ENCODE results near the gene DGCR2.

DGCR2 gene

GRCh38 chr22:18994701-18995326 is 127.4 kb downstream of the DGCR2 start:
- CTCF ChIA-PET, result interaction anchor here (0.6 kb wide), 1 partner anchor 1900 kb away, joined by 3 read pairs; no protein-coding TSS in a partner anchor

DNA sequence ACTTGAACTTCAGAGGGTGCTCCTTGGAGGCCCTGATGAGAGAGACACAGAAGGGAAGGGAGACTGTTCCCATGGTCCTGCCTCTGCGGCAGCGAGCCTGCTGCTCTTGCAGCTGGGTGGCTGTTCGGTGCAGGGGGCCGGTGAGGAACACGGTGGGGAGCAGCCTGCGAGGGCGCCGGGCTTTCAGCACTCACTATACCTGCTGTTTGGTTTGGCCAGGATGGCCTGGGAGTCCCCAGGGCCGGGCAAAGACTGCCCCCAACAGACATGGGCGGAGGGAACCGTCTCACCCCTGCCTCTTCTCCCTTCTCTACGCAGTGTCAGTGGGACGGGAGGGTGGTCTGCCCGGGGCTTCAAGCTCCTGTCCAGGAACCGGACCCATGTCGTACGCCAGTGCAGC is 128.2 kb downstream of the DGCR2 start:
- ChIA-PET CTCF (interaction anchor here (0.6 kb wide), 1 partner anchor 1899 kb away, joined by 3 read pairs; no protein-coding TSS in a partner anchor), POLR2A (interaction anchor here (1.0 kb wide), 1 partner anchor 9 kb away, joined by 3 read pairs; no protein-coding TSS in a partner anchor)
- DNase-seq (ENCODE audit: extremely low spot score), result no peak
- TF ChIP-seq HDGF (IDR thresholded peaks at IDR 0.05; ENCODE audit: borderline replicate concordance) (no peak), LEF1 (IDR thresholded peaks at IDR 0.05; ENCODE audit: borderline replicate concordance) (no peak), ARNT (IDR thresholded peaks at IDR 0.05) (no peak), FOXK2 (IDR thresholded peaks at IDR 0.05) (no peak), CTBP1 (IDR thresholded peaks at IDR 0.05; ENCODE audit: borderline replicate concordance) (no peak), NFRKB (IDR thresholded peaks at IDR 0.05) (no peak), TARDBP (IDR thresholded peaks at IDR 0.05) (no peak), BHLHE40 (IDR thresholded peaks at IDR 0.05; ENCODE audit: borderline replicate concordance) (no peak), FOXA1 (IDR thresholded peaks at IDR 0.05) (no peak), ELF4 (IDR thresholded peaks at IDR 0.05) (no peak), SUZ12 (IDR thresholded peaks at IDR 0.05) (no peak), L3MBTL2 (conservative IDR thresholded peaks at IDR 0.05) (no peak), SP1 (IDR thresholded peaks at IDR 0.05) (no peak), PKNOX1 (IDR thresholded peaks at IDR 0.05) (no peak), ZNF384 (IDR thresholded peaks at IDR 0.05) (no peak)

More at GRCh38 chr22:18994701-18995326, 127.4 kb downstream of the DGCR2 start:
- POLR2A ChIA-PET, result no interaction called here
- TF ChIP-seq ZNF384 (IDR thresholded peaks at IDR 0.05), result no peak
- no peak for TF ChIP-seq BHLHE40 (IDR thresholded peaks at IDR 0.05; ENCODE audit: borderline replicate concordance)
- TF ChIP-seq TARDBP (IDR thresholded peaks at IDR 0.05), result no peak
- no peak for TF ChIP-seq ARNT (IDR thresholded peaks at IDR 0.05)
- no peak for DNase-seq (ENCODE audit: extremely low spot score)

DNA sequence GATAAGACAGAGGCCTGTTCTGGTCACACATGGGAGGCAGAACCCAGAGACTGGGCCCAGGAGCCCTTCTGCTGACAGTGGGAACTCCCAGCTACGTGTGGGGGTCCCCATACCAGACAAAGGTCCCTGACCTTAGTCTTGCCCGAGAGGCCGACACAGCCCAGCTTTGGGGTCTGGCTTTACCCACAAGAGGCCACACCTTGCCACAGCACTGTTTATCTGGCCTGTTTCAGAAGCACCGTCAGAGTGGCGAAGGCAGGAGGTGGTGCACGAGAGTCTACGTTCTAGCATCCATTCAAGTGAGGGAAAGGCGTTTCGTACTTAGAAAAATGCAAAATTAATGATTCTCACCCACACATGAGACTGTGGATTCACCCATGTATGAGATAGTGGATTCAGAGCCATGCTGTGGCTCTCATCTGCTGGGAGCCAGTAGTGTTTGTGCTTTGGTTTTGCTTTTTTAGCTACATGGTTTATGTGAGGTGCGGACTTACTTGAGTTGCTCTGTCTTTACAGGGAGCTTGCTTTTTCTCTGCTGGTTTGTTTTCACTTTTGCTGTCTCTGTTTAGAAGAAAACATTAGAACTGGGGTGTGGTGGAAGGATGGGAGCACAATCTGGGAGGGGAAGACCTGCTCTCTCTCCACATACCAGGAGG is 129.5 kb downstream of the DGCR2 start:
- ChIA-PET POLR2A (no interaction called here), CTCF (no interaction called here)
- TF ChIP-seq FOXA1 (IDR thresholded peaks at IDR 0.05) (no peak), CTBP1 (IDR thresholded peaks at IDR 0.05; ENCODE audit: borderline replicate concordance) (no peak), ELF4 (IDR thresholded peaks at IDR 0.05) (no peak), SUZ12 (IDR thresholded peaks at IDR 0.05) (no peak), ARNT (IDR thresholded peaks at IDR 0.05) (no peak), HDGF (IDR thresholded peaks at IDR 0.05; ENCODE audit: borderline replicate concordance) (no peak), BHLHE40 (IDR thresholded peaks at IDR 0.05; ENCODE audit: borderline replicate concordance) (no peak)
- DNase-seq (ENCODE audit: extremely low spot score), result no peak

DNA sequence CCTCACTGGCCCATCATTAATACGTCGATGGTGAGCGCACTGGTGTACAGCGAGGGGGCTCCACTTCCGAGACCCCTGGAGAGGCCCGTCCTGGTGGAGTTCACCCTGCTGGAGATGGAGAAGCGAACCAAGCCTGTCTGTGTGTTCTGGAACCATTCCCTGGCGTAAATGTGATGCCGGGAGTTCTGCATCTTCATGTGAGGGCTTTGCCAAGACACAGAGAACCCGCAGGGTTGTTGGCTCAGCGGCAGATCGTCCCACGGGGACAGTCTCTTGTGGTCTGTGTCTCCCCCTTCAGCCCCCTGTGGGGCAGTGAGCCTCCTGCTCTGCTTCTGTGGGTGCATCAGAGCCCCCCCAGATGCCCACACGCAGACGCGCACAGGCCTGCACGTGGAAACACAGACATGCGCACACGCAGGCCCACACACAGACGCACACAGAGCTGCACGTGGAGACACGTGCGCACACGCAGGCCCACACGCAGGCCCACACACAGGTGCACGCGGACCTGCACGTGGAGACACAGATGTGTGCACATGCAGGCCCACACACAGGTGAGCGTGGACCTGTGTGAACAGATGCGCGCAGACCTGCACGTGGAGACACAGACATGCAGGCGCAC is 130.3 kb downstream of the DGCR2 start:
- CTCF ChIA-PET, result no interaction called here
- TF ChIP-seq BHLHE40 (IDR thresholded peaks at IDR 0.05; ENCODE audit: borderline replicate concordance), result no peak
- TF ChIP-seq SUZ12 (IDR thresholded peaks at IDR 0.05), result no peak
- TF ChIP-seq NFRKB (IDR thresholded peaks at IDR 0.05), result no peak
- no peak for TF ChIP-seq ZNF384 (IDR thresholded peaks at IDR 0.05)
- no peak for TF ChIP-seq FOXK2 (IDR thresholded peaks at IDR 0.05)
- TF ChIP-seq L3MBTL2 (conservative IDR thresholded peaks at IDR 0.05), result no peak
- no peak for TF ChIP-seq TARDBP (IDR thresholded peaks at IDR 0.05)
- TF ChIP-seq ARNT (IDR thresholded peaks at IDR 0.05), result no peak
- no peak for TF ChIP-seq SP1 (IDR thresholded peaks at IDR 0.05)
- no peak for TF ChIP-seq HDGF (IDR thresholded peaks at IDR 0.05; ENCODE audit: borderline replicate concordance)
- TF ChIP-seq LEF1 (IDR thresholded peaks at IDR 0.05; ENCODE audit: borderline replicate concordance), result no peak
- no peak for TF ChIP-seq FOXA1 (IDR thresholded peaks at IDR 0.05)
- no peak for TF ChIP-seq ELF4 (IDR thresholded peaks at IDR 0.05)
- TF ChIP-seq PKNOX1 (IDR thresholded peaks at IDR 0.05), result no peak
- no peak for TF ChIP-seq FOXM1 (IDR thresholded peaks at IDR 0.05; ENCODE audit: borderline replicate concordance)
- no peak for TF ChIP-seq CTBP1 (IDR thresholded peaks at IDR 0.05; ENCODE audit: borderline replicate concordance)
- DNase-seq (ENCODE audit: extremely low spot score), result no peak
- POLR2A ChIA-PET, result no interaction called here

DNA sequence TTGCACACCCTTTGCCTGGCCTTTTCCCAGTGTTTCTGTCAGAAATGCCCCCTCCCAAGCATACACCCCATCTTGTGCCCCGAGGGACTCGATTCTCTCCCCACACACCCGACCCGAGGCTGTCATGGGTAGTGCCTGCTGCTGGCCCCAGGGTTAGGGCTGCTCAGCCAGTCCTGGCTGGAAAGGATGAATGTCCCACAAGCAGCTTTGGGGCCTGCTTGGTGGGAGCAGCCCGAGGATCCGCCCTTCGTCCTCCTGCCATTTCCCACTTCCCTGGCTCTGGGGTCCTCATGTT is 131.1 kb downstream of the DGCR2 start:
- no peak for TF ChIP-seq SUZ12 (IDR thresholded peaks at IDR 0.05)
- no peak for TF ChIP-seq LEF1 (IDR thresholded peaks at IDR 0.05; ENCODE audit: borderline replicate concordance)
- TF ChIP-seq ELF4 (IDR thresholded peaks at IDR 0.05), result no peak
- DNase-seq (ENCODE audit: extremely low spot score), result no peak
- ChIA-PET POLR2A (no interaction called here), CTCF (no interaction called here)

DNA sequence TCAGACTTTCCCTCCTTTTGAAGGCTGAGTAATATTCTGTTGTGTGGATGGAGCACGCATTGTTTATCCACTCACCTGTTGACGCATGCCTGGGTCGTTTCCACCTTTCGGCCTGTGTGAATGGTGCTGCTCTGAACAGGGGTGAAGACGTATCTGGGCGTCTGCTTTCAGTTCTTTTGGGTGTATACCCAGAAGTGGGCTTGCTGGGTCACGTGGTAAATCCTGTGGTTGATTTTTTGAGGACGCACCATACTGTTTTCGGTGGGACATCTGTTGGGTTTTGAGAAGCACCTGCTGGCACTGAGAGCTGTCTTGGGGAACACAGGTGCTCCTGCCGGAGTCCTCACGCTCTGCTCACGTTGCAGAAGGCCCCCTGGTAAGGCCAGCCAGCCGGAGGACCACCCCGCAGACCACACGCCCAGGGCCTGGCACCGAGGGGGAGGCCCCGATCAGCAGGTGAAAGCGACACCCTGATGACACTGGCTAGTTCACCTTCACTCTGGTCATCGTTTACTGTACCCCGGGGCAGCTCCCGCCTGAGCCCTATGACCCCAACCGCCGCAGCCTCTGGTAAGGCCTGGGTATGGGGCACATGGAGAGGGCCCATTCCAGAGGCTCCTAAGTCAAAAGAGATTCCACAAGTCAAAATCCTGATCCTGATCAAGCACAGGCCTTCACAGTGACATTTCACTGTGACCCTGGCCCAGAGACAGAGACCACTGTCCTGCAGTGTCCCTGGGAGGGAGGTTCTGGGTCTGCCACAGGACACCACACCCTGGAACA is 131.7 kb downstream of the DGCR2 start:
- DNase-seq (ENCODE audit: extremely low spot score), result no peak
- TF ChIP-seq ARNT (IDR thresholded peaks at IDR 0.05) (no peak), L3MBTL2 (conservative IDR thresholded peaks at IDR 0.05) (no peak), FOXM1 (IDR thresholded peaks at IDR 0.05; ENCODE audit: borderline replicate concordance) (no peak), ELF4 (IDR thresholded peaks at IDR 0.05) (no peak), HDGF (IDR thresholded peaks at IDR 0.05; ENCODE audit: borderline replicate concordance) (no peak)
- CTCF ChIA-PET, result no interaction called here
- POLR2A ChIA-PET, result no interaction called here

All from HEK293T (cell line).